IPS-NIHi7 (cell line): ENCODE results near the gene HEMGN.

Experiments used
- DNase-seq: peaks from one replicate; pipeline ENCODE4 v3.0.0; 2012; ENCODE audit warnings: mixed read lengths; ENCODE audit errors: extremely low spot score

The HEMGN gene

DNA sequence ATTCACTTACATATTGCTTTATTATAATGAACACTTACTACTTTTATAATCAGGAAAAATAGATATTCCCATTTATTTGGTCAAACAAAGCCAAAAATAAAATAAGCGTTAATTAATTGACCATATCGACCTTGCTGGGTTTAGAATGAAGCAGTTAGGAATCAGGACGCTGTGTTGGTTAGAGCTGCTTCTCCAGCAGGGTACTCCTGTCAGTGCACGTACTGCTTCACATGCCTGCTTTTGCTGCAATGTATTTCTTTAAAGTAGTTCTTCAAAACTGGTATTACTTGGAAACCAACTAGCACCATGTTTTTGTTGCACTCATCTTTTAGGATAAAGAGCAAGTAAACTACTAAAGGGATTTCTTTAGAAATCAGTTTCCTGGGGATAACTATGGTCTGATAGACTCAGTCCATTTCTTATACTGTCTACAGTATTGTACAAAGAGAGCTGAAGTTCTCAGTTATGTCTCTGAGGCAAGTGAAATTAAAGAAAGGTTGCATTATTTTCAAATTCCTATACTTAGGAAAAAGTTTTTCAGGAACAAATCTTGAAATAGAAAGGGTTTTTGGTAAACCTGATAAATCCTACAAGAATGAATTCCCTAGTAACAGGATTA is 8.9 kb downstream of the HEMGN start:
- DNase-seq: no peak

GRCh38 chr9:97925497-97926334 is 12.3 kb downstream of the HEMGN start:
- DNase-seq: no peak

- DNase-seq: no peak
Measured at GRCh38 chr9:97924386-97924785, 13.6 kb downstream of the HEMGN start.

- peak; percentile 38 for DNase-seq
Measured at GRCh38 chr9:97923529-97924108, 14.4 kb downstream of the HEMGN start.

- peak; percentile 97 for DNase-seq
Measured at GRCh38 chr9:97921959-97922724, 15.8 kb downstream of the HEMGN start, which contains the start of gene TRMO. Gene TRMO, minus strand, starts transcription at chr9:97922500. Its CDS starts 7 bp downstream, at chr9:97922493.

GRCh38 chr9:97919217-97919813 is 18.7 kb downstream of the HEMGN start:
- DNase-seq: no peak

DNA sequence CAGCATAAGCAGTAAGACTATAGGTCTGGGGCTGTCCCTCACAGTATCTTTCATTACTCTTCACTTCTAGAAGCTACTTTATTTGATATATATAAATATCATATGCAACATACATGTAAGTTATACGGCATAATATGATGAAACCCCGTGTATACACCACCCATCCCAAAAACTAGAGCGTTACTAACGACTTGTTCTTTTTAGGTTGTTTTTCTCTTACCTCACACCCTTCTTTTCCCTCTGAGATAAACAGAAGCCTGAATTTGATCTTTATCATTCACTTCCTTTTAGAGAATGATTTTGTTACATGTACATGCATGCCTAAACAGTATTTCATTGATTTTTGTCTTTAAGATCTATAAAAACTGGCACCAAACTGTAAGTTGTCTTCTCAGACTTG is 19.4 kb downstream of the HEMGN start:
- no peak for DNase-seq

GRCh38 chr9:97911970-97912369 is 26.0 kb downstream of the HEMGN start:
- no peak for DNase-seq

- DNase-seq: no peak
Measured at GRCh38 chr9:97911528-97911927, 26.4 kb downstream of the HEMGN start.

DNA sequence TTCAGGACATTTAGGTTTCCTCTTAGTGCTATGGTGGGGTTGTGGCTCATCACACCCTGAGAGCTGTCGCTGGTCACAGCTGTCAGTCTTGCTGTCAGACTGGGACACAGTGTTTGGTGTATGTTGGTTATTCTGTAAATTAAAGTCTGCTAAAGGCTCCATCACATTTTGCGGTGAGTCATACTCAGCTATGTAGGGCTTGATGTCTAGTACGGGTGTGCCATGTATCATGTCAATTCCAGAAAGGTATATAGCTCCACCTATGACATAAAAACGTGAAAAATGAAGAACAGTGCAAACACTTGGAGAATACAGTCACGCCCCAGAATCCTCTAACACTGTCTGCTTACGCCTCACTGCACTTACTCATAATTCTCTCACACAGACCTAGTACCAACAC is 27.6 kb downstream of the HEMGN start:
- DNase-seq: no peak

DNA sequence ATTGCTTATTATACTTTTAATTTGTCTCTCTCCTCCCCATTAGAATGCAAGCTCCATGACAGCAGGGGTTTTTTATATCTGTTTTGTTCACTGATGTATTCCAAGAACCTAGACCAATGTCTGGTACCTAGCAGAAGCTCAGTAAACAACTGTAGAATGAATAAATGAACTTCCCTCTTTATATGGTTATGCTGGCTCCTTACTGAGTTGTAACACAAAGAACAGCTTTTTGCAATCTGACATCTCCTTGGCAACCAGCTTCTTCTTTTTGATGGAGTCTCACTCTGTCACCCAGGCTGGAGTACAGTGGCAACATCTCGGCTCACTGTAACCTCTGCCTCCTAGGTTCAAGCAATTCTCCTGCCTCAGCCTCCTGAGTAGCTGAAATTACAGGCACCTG is 29.3 kb downstream of the HEMGN start:
- no peak for DNase-seq

DNA sequence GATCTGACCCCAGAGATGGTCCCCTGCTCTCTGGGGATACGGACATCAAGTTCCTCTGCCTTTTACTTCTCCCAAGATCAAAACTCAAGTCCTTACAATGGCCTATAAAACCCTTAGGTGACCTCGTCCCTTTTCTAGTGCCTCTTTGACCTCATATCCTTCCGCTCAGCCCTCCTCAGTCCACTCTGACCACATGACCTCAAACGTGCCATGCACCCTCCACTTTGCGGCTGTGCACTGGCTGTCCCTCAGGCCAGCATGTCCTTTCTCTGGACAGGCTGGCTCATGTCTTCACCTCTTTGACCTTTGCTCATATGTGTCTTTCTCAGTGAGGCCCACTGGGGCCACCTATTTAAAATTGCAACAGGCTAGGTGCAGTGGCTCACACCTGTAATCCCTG is 30.3 kb downstream of the HEMGN start:
- DNase-seq: no peak

DNA sequence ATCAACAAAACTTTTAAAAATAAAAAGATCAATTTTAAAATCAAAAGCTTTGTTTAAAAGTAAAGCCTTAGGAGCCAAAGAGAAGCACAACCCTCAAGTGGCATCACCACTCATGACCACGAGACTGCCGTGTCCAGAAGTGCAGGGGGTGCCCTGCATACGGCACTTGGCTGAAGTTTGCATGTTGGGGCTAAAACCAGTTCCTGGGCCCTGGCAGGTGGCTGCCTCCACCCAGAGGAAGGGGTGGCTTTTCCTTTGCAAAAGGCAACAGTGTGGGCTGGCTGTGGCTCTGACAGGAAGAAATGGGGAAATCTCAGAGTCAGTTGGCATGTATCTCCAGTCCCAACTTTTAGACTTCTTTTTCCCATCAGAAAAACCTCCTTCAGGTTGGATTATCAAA is 30.9 kb downstream of the HEMGN start:
- DNase-seq: no peak

GRCh38 chr9:97906236-97906831 is 31.6 kb downstream of the HEMGN start:
- DNase-seq: no peak

DNA sequence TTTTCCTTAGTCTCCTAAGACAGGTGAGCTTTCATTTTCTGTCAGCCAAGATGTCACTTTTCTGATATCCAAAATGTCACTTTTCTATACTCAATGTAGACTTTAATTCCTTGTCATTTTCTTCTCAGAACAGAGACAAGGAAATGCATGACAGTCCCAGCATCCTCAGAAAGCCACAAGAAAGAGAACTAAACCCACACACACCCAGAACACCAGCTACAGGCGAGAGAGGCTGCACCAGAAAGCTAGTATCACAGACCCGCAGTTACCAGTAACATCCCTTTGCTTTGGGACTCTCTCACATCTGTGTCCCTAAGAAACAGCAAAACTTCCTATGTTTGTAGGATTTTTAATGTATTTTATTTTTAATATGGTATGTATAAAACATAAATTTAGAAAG is 32.7 kb downstream of the HEMGN start:
- DNase-seq: no peak

- DNase-seq: no peak
Measured at GRCh38 chr9:97904725-97905124, 33.2 kb downstream of the HEMGN start.

GRCh38 chr9:97903177-97903576 is 34.8 kb downstream of the HEMGN start:
- no peak for DNase-seq

GRCh38 chr9:97900738-97901565 is 37.0 kb downstream of the HEMGN start:
- DNase-seq: peak; percentile 73

GRCh38 chr9:97900103-97900737 is 37.8 kb downstream of the HEMGN start:
- no peak for DNase-seq
